Dermis microvascular lymphatic vessel endothelial cell (primary cell): ENCODE data around the gene NDRG4. TPM values are rescaled to one million over a fixed set of nuclear protein-coding genes. Genes with fewer than 3 reads are reported as not detected.

Experiments used
- DNase-seq, 2 donors: peaks; one replicate each; pipeline versions ENCODE4 v3.0.0 to v3.0.0-alpha.2; 2010; ENCODE audit warnings: low read depth in 2 of 2
- total RNA-seq: library from RNA; depleted of rRNA; stranded (reverse); fragments of >200 nt; gene quantifications from 2 replicates; pipeline ENCODE4 v1.2.1, GENCODE V29; 2014

The NDRG4 gene
- total RNA-seq, 1 donor from 2014 or later: 94.7 TPM

DNA sequence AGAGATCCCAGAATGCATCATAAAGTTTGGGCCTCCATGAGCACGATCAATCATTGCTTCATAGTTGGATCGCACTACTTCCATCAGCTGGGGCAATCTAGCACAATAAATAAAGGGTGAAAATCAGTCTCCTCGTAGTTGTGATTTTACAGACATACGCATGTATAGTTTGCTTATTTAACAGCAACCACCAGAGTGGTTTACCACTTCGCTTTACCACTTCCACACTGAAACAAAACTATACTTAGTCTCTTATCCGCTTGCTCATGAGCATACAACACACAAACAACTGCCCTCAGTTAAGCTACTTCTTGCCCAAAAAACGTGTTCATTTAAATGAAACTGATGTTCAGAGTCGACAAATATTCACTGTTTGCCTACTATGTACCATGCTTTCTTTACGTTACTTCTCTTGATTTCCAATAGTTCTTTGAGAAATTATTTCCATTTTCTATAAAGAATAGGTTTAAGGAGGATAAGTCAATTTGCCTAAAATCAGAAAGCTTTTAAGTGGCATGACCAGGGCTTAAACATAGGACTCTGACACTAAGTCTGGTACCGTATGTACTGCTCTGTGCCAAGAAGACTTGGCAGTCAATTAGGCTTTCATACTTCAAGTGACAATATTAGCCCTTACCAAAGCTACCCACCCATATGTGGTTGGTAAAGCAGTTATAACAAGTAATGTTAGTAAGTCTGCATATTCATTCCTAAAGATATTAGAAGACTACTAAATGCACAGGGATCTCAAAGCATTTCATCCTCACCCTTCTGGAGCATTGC, 37.4 kb downstream of the NDRG4 start:
- no peak for DNase-seq

DNA sequence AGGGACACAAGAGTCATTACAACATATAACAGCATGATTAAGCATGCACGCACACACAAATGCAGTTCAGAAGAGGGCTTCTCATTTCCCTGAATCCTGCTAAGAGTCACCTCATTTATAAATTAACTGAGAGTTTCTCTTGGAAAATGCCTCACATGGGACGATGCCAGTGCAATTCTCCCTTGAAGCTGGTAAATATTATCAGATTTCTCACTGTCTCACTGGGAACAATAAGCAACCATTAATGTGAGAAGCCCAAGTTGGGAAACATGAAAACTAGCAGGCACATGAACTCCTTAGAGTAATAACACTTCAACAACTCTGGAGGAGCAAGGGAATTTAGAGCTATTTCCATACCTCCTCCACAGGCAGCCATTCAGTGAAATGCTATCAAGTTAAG, 41.8 kb downstream of the NDRG4 start:
- no peak for DNase-seq

DNA sequence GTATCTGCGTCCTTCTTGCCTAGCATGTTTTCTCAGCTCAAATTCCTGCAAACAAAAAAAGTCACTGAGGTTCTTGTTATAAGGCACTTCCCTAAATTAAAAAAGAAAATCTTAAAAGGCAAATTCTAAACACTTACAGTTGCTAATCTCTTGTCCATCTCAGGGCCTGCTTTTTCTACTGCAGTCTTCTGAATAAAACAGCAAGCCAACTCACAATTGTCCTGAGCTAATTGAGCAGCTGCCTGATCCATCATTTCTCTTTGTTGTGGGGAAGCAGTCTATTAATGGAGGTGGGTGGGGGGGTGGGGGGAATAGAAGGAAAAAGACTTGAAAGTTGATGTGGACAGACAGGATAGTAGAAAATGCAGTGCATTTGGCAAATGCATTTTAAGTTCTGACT, 42.3 kb downstream of the NDRG4 start:
- no peak for DNase-seq

DNA sequence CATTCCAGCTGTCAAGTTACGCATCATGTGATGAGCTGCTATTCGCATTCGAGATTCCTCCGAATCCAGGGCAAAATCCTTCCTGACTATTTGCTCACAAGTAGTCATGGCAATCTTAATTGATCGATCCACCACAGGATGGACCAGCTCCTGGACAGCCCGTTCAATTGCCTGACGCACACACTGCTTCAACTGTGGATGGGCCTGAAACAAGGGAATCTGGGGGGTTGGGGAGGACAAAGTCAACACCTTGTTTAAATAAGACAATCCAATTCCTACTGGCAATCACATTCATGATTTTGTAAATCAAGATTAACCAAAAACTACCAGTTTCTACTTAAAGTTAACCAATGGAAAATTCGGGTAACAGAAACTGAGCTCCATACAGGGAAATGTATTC, 43.7 kb downstream of the NDRG4 start:
- DNase-seq: no peak

DNA sequence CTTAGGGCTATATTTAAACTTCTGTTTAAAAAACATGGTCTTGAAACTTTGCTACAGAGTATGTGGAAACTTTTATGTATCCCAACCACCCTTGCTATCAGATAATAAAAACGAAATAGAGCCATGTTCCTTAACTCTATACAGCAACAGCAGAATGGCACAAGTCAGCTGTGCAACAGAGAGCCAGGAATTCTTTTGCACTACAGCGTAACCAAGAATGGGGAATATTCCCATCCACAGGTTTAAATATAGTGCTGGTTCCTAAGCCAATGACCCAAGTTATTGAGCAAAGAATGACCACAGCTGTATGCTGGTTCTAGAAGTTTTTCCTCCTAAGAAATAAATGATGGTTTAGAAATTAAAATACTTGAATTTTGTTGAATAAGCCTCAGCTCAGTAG, 48.4 kb downstream of the NDRG4 start:
- no peak for DNase-seq

DNA sequence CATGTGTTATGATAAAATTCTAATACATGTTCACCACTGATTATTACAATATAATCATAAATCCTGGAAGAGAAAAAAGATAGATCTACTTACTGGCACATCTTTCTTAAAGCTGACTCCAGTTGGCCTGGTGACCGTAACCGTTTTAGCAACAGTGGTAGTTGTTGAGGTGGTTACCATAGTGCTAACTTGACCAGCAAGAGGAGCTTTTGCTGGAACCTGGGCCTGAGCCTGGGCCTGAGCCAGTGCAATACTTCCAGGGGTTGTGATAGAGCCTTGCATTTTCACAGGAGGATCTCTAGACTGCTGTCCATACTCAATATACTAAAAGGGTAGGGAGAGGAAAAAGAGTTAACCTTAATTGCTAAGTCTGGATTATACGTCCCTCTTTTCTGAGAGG, 51.6 kb downstream of the NDRG4 start:
- no peak for DNase-seq

DNA sequence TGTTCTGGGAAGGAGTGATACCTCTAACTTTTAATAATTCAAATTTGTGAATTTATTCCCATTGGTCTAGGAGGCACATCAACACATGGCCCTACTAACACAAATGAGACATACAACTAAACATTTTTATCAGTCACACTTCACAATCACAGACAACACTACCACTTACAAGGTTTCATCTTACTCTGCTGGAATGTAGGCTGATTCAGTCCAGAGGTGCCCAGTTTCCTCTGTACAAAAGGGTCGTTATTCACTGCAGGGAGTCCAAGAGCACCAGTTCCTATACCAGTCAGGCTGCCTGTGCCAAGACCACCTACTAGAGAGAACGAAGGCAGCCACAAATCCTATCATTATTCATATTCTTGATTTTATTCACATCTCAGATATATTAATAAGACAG, 56.7 kb downstream of the NDRG4 start:
- no peak for DNase-seq

Other genes with a start within 250 kb of the NDRG4 start
- not detected in 2 replicates for gene PRSS54, start 205.1 kb upstream of the NDRG4 start, total RNA-seq
- gene GINS3, start 107.7 kb upstream of the NDRG4 start, total RNA-seq: 8.1 and 11.8 TPM in 2 replicates
- gene SETD6, start 15.4 kb downstream of the NDRG4 start, total RNA-seq: 7.2 and 16.7 TPM in 2 replicates
- gene CNOT1, start 129.7 kb downstream of the NDRG4 start, total RNA-seq: 132 and 138 TPM in 2 replicates
- gene SLC38A7, start 184.6 kb downstream of the NDRG4 start, total RNA-seq: 20.9 and 44.5 TPM in 2 replicates
- gene GOT2, start 234.2 kb downstream of the NDRG4 start, total RNA-seq: 42.6 and 51.3 TPM in 2 replicates